ENCODE data around the gene DENND4A.

DNA sequence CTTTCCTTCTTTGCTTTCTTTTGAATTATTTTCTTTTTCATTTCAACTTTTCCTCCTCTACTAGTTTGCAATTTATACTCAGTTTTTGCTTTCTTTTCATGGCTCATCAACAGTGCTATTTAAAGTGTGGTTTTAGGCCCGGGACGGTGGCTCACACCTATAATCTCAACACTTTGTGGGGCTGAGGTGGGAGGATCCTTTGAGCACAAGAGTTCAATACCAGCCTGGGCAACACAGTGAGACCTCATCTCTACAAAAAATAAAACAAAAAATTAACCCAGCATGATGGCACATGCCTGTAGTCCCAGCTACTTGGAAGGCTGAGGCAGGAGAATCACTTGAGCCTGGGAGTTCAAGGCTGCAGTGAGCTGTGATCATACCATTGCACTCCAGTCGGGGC is 20.4 kb upstream of the DENND4A start:
- TF ChIP-seq ZFP30 (CRISPR knock-in tag; IDR thresholded peaks at IDR 0.05) (no peak), ISL1 (CRISPR knock-in tag; IDR thresholded peaks at IDR 0.05) (no peak), ZNF8 (CRISPR knock-in tag; IDR thresholded peaks at IDR 0.05) (no peak), ZFP3 (CRISPR knock-in tag; IDR thresholded peaks at IDR 0.05) (no peak)
- TF ChIP-seq, protein P1, sequence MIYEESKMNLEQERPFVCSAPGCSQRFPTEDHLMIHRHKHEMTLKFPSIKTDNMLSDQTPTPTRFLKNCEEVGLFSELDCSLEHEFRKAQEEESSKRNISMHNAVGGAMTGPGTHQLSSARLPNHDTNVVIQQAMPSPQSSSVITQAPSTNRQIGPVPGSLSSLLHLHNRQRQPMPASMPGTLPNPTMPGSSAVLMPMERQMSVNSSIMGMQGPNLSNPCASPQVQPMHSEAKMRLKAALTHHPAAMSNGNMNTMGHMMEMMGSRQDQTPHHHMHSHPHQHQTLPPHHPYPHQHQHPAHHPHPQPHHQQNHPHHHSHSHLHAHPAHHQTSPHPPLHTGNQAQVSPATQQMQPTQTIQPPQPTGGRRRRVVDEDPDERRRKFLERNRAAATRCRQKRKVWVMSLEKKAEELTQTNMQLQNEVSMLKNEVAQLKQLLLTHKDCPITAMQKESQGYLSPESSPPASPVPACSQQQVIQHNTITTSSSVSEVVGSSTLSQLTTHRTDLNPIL (CRISPR knock-in tag; IDR thresholded peaks at IDR 0.05; ENCODE audit: low read depth): no peak

Measured in SK-N-SH treated with all-trans-retinoic acid at 6 μM for 48 hours (cell line).